SK-N-MC (cell line): ENCODE measurements around the gene NPB.

ENCODE experiments used
- EZH2 ChIP-seq: fragments of 200-600 bp; sonication (generic); IDR thresholded peaks from one replicate; pipeline ENCODE4 v1.6.1; 2017; ENCODE audit warnings: antibody characterized with exemption
- FOXP2 ChIP-seq: optimal IDR thresholded peaks from 2 replicates; pipeline ENCODE3; 2011; ENCODE audit warnings: mild to moderate bottlenecking, moderate library complexity; ENCODE audit not compliant: insufficient read depth; ENCODE audit errors: extremely low read length, control extremely low read depth
- POLR2AphosphoS5 ChIP-seq: IDR thresholded peaks from 2 replicates; pipeline ENCODE4 v1.6.1; 2012; ENCODE audit warnings: mild to moderate bottlenecking, low read depth, low read length, borderline replicate concordance

GRCh38 chr17:81865733-81866439 is 36.2 kb upstream of the NPB start:
- TF ChIP-seq EZH2 (no peak), POLR2AphosphoS5 (no peak), FOXP2 (no peak)
